HepG2 (cell line): ENCODE results near the gene PGLYRP4.

Source experiments
- CEBPG ChIP-seq: IDR thresholded peaks from 2 replicates; pipeline ENCODE4 v1.6.1; 2016
- MAFK ChIP-seq, 2 experiments: IDR thresholded peaks in 1 of 2; conservative IDR thresholded peaks in 1 of 2; 2 replicates each; pipeline ENCODE4 v1.6.1; 2011; ENCODE audit warnings: improper control_type of control experiment in 2 of 2, low read length in 2 of 2
- MAX ChIP-seq: IDR thresholded peaks from 2 replicates; pipeline ENCODE4 v1.6.1; 2012; ENCODE audit warnings: inconsistent platforms
- STAT5B ChIP-seq: sonication (generic); formaldehyde crosslinking; IDR thresholded peaks from 2 replicates; pipeline ENCODE4 v1.4.0; 2020; ENCODE audit warnings: missing genetic modification reagents
- TP53 ChIP-seq: sonication (generic); formaldehyde crosslinking; conservative IDR thresholded peaks from 2 replicates; pipeline ENCODE4 v1.4.0; 2020; ENCODE audit warnings: missing genetic modification reagents
- YY1 ChIP-seq: IDR thresholded peaks from 2 replicates; pipeline ENCODE4 v1.6.1; 2011; ENCODE audit warnings: low read length, low read depth, moderate library complexity, mild to moderate bottlenecking; ENCODE audit not compliant: insufficient read depth, insufficient replicate concordance
- ZFP36 ChIP-seq: fragments of 150-350 bp; IDR thresholded peaks from 2 replicates; pipeline ENCODE4 v1.6.1; 2018; ENCODE audit warnings: borderline replicate concordance, low read length, low read depth; ENCODE audit not compliant: partially characterized antibody
- ZNF431 ChIP-seq: sonication (generic); formaldehyde crosslinking; IDR thresholded peaks from 2 replicates; pipeline ENCODE4 v1.9.0; 2022; ENCODE audit warnings: missing genetic modification reagents, low read depth, mild to moderate bottlenecking, borderline replicate concordance
- ZNF460 ChIP-seq: sonication (generic); formaldehyde crosslinking; IDR thresholded peaks from 2 replicates; pipeline ENCODE4 v1.5.1; 2020; ENCODE audit warnings: missing genetic modification reagents, mild to moderate bottlenecking, borderline replicate concordance
- TF ChIP-seq, protein P1 (sequence below), 2 experiments: sonication (generic) in 1 of 2; formaldehyde crosslinking in 1 of 2; IDR thresholded peaks; 2 replicates each; pipeline versions ENCODE4 v1.5.1 to v1.6.1; 2011 to 2020; ENCODE audit warnings: borderline replicate concordance in 1 of 2, low read depth in 1 of 2, low read length in 1 of 2, mild to moderate bottlenecking in 1 of 2, missing genetic modification reagents in 1 of 2, moderate library complexity in 1 of 2
- TF ChIP-seq, protein P2 (sequence below): sonication (generic); formaldehyde crosslinking; IDR thresholded peaks from 2 replicates; pipeline ENCODE4 v1.8.0; 2022; ENCODE audit warnings: missing genetic modification reagents, mild to moderate bottlenecking, borderline replicate concordance
- TF ChIP-seq, protein P3 (sequence below): sonication (generic); formaldehyde crosslinking; IDR thresholded peaks from 2 replicates; pipeline ENCODE4 v1.8.1; 2022; ENCODE audit warnings: low read depth, mild to moderate bottlenecking, missing genetic modification reagents

DNA sequence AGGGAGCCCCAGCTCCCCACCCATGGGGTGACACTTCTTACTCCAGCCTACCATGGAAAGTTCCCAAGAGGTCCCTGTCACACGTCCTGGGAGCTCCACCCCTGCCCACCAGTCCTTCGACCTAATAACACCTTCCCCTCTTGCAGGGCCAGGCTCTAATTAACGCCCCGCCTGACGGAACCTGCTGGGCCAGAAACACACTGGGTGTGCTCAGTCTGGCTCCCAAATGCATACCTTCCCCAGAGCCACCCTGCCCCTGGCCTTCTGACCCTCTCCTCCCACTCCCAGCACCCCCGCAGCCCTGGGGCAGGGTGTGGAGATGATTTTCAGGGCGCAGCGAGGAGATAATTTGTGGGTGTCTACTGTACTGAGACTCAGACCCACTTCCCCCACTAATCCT lies 56.5 kb downstream of the PGLYRP4 start:
- TF ChIP-seq, protein P1, sequence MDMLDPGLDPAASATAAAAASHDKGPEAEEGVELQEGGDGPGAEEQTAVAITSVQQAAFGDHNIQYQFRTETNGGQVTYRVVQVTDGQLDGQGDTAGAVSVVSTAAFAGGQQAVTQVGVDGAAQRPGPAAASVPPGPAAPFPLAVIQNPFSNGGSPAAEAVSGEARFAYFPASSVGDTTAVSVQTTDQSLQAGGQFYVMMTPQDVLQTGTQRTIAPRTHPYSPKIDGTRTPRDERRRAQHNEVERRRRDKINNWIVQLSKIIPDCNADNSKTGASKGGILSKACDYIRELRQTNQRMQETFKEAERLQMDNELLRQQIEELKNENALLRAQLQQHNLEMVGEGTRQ (IDR thresholded peaks at IDR 0.05; ENCODE audit: low read depth, low read length) = no peak
- TF ChIP-seq, protein P1 (CRISPR knock-in tag; IDR thresholded peaks at IDR 0.05; ENCODE audit: borderline replicate concordance) = no peak
- TF ChIP-seq MAFK (conservative IDR thresholded peaks at IDR 0.05 in 1 of 2, IDR thresholded peaks at IDR 0.05 in 1 of 2; ENCODE audit: low read length in 2 of 2) (no peak), YY1 (no peak), ZFP36 (no peak), STAT5B (no peak), TP53 (CRISPR knock-in tag) (no peak), CEBPG (CRISPR knock-in tag) (no peak), ZNF431 (CRISPR knock-in tag) (no peak), MAX (no peak), ZNF460 (CRISPR knock-in tag) (no peak)
- TF ChIP-seq, protein P2, sequence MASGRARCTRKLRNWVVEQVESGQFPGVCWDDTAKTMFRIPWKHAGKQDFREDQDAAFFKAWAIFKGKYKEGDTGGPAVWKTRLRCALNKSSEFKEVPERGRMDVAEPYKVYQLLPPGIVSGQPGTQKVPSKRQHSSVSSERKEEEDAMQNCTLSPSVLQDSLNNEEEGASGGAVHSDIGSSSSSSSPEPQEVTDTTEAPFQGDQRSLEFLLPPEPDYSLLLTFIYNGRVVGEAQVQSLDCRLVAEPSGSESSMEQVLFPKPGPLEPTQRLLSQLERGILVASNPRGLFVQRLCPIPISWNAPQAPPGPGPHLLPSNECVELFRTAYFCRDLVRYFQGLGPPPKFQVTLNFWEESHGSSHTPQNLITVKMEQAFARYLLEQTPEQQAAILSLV (CRISPR knock-in tag) = no peak
- TF ChIP-seq, protein P3, sequence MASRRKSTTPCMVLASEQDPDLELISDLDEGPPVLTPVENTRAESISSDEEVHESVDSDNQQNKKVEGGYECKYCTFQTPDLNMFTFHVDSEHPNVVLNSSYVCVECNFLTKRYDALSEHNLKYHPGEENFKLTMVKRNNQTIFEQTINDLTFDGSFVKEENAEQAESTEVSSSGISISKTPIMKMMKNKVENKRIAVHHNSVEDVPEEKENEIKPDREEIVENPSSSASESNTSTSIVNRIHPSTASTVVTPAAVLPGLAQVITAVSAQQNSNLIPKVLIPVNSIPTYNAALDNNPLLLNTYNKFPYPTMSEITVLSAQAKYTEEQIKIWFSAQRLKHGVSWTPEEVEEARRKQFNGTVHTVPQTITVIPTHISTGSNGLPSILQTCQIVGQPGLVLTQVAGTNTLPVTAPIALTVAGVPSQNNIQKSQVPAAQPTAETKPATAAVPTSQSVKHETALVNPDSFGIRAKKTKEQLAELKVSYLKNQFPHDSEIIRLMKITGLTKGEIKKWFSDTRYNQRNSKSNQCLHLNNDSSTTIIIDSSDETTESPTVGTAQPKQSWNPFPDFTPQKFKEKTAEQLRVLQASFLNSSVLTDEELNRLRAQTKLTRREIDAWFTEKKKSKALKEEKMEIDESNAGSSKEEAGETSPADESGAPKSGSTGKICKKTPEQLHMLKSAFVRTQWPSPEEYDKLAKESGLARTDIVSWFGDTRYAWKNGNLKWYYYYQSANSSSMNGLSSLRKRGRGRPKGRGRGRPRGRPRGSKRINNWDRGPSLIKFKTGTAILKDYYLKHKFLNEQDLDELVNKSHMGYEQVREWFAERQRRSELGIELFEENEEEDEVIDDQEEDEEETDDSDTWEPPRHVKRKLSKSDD (CRISPR knock-in tag) = no peak
